ENCODE data around the gene MRPL51. TPM values are rescaled to one million over a fixed set of nuclear protein-coding genes. Genes with fewer than 3 reads are reported as not detected.
A peak's percentile ranks its signal among the peaks of the same experiment; 100 is the strongest.

MRPL51 gene
- total and polyA plus RNA-seq, 2 experiments from 2014 or later, result 68.3 to 301 TPM

DNA sequence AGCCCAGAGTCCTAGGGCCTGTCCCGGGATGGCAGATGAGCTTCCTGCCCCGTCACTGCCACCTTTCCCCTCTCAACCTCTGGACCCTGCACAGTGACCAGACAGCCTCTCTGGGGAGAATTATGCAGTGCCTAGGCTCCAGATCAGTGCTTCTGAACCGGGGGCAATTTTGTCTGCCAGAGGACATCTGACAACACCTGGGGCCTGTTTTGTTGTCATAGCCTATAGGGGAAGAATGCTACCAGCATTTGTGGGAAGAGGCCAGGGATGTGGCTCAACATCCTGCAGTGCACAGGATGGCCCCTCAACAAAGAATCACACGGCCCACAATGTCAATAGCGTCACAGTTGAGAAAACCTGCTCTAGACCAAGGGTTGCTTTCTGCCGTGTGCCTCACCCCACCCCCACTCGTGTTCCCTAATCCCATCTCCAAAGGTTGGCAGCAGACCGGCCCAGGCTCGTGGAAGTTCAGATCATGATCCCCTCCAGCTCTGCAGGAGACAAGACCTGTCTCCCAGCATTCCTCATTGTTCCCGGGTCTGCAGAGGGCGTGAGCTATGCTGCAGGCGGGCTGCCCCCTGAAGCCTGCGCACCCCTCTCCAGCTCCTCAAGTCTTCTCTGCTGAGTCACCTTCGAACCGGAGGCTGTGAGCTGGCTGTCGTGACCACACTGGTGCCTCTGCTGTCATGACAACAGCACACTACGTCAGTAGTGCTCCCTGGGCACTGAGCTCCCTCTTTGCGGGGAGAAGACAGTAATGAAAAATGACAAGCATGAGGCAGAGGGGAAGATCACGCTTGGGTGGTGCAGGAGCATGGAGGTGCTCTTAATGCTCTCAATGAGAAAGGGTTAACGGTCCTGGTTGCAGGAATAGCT is 39.2 kb upstream of the MRPL51 start:
- peaks cover 19% of the 10 kb centered on the region for H3K4me1 ChIP-seq (ENCODE audit: insufficient read depth)
- DNase-seq, result peak; percentile 100
- peaks cover 27% of the 10 kb centered on the region for H3K36me3 ChIP-seq (ENCODE audit: low read depth)
- H2AFZ ChIP-seq, result peak overlapping the region; percentile 4; the same call in 1 of the 2 replicates
- peaks cover 37% of the 10 kb centered on the region for H3K79me2 ChIP-seq (ENCODE audit: insufficient read depth)
- in situ Hi-C loops (cut with MboI), result no loop called here
- 15 to 20% methylated on average over 20 of the region's 20 CpGs for WGBS, 2 experiments (ENCODE audit: low coverage in 1 of 2, low lambda C conversion rate in 2 of 2, missing lambda C conversion rate in 2 of 2)
- H3K27ac ChIP-seq, result peak overlapping the region; percentile 96
- peak overlapping the region; percentile 96 for H3K4me3 ChIP-seq
- H4K20me1 ChIP-seq (ENCODE audit: insufficient read depth), result peaks cover 13% of the 10 kb centered on the region
- H3K4me2 ChIP-seq (ENCODE audit: unreplicated experiment), result peak overlapping the region; percentile 98
- TF ChIP-seq EZH2 (IDR thresholded peaks at IDR 0.05; ENCODE audit: insufficient read depth, poor library complexity, severe bottlenecking), result no peak
- TF ChIP-seq EZH2phosphoT487 (IDR thresholded peaks at IDR 0.05; ENCODE audit: insufficient read depth, low read depth), result no peak
- H3F3A ChIP-seq (ENCODE audit: insufficient read depth), result peaks cover 43% of the 10 kb centered on the region
- no peaks in the 10 kb centered on the region for H3K9me2 ChIP-seq (ENCODE audit: insufficient read depth)
- no peaks in the 10 kb centered on the region for H3K27me3 ChIP-seq (replicated peaks; ENCODE audit: insufficient read depth)
- no peaks in the 10 kb centered on the region for H3K9me3 ChIP-seq (ENCODE audit: low read depth)
- peak overlapping the region; percentile 96 for H3K9ac ChIP-seq

- 93% methylated on average over 18 of the region's 18 CpGs for WGBS, 2 experiments (ENCODE audit: low coverage in 1 of 2, low lambda C conversion rate in 2 of 2, missing lambda C conversion rate in 2 of 2)
- H3K9me3 ChIP-seq (ENCODE audit: low read depth), result no peaks in the 10 kb centered on the region
- in situ Hi-C loops (cut with MboI), result no loop called here
- peaks cover 21% of the 10 kb centered on the region for H3K79me2 ChIP-seq (ENCODE audit: insufficient read depth)
- no peak overlapping the region for H3K9ac ChIP-seq
- H3K27ac ChIP-seq, result peak overlapping the region; percentile 96
- no peak for DNase-seq
- no peaks in the 10 kb centered on the region for H3K9me2 ChIP-seq (ENCODE audit: insufficient read depth)
- H3F3A ChIP-seq (ENCODE audit: insufficient read depth), result peaks cover 27% of the 10 kb centered on the region
- H2AFZ ChIP-seq, result no peak overlapping the region
- peaks cover 11% of the 10 kb centered on the region for H3K36me3 ChIP-seq (ENCODE audit: low read depth)
- H3K4me3 ChIP-seq, result no peak overlapping the region
- peaks cover 11% of the 10 kb centered on the region for H3K4me1 ChIP-seq (ENCODE audit: insufficient read depth)
- TF ChIP-seq EZH2phosphoT487 (IDR thresholded peaks at IDR 0.05; ENCODE audit: insufficient read depth, low read depth) (no peak), EZH2 (IDR thresholded peaks at IDR 0.05; ENCODE audit: insufficient read depth, poor library complexity, severe bottlenecking) (no peak)
- no peaks in the 10 kb centered on the region for H3K27me3 ChIP-seq (replicated peaks; ENCODE audit: insufficient read depth)
- H4K20me1 ChIP-seq (ENCODE audit: insufficient read depth), result peaks cover 2% of the 10 kb centered on the region; the same call in 1 of the 2 replicates
- no peak overlapping the region for H3K4me2 ChIP-seq (ENCODE audit: unreplicated experiment)
Observed at GRCh38 chr12:6530576-6531260, 37.7 kb upstream of the MRPL51 start.

DNA sequence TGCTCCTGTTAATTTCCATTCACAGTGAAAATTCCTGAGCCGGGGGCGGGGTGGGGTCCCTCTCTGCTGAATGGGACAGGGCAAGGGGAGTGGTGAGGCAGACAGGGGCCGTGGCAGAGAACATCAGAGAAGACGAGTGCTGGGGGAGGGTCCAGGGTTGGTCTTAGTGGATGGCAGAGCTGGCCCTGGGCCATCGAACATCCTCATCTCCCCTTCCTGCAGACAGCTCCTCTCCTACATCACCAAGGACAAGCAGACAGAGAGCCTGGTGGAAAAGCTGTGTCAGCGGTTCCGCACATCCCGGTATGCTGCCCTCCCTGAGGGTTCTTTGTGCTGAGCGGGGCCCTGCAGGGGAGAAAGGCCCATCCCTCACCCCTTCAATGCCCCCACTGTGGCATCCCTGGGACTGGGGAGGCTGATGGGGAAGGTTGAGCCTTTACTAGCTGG is 36.3 kb upstream of the MRPL51 start:
- in situ Hi-C loops (cut with MboI), result no loop called here
- H3K4me2 ChIP-seq (ENCODE audit: unreplicated experiment), result no peak overlapping the region
- peaks cover 21% of the 10 kb centered on the region; the same call in 1 of the 2 replicates for H3F3A ChIP-seq (ENCODE audit: insufficient read depth)
- no peak overlapping the region for H2AFZ ChIP-seq
- H3K36me3 ChIP-seq (ENCODE audit: low read depth), result peaks cover 7% of the 10 kb centered on the region; the same call in 1 of the 2 replicates
- H3K79me2 ChIP-seq (ENCODE audit: insufficient read depth), result peaks cover 7% of the 10 kb centered on the region
- no peak overlapping the region for H3K4me3 ChIP-seq
- no peaks in the 10 kb centered on the region for H3K9me2 ChIP-seq (ENCODE audit: insufficient read depth)
- peaks cover 11% of the 10 kb centered on the region for H3K4me1 ChIP-seq (ENCODE audit: insufficient read depth)
- H3K27me3 ChIP-seq (replicated peaks; ENCODE audit: insufficient read depth), result no peaks in the 10 kb centered on the region
- no peak for DNase-seq
- no peaks in the 10 kb centered on the region for H3K9me3 ChIP-seq (ENCODE audit: low read depth)
- no peak overlapping the region for H3K27ac ChIP-seq
- no peak overlapping the region for H3K9ac ChIP-seq
- TF ChIP-seq EZH2phosphoT487 (IDR thresholded peaks at IDR 0.05; ENCODE audit: insufficient read depth, low read depth) (no peak), EZH2 (IDR thresholded peaks at IDR 0.05; ENCODE audit: insufficient read depth, poor library complexity, severe bottlenecking) (no peak)
- 83 to 87% methylated on average over 8 to 9 of the region's 9 CpGs for WGBS, 2 experiments (ENCODE audit: low coverage in 1 of 2, low lambda C conversion rate in 2 of 2, missing lambda C conversion rate in 2 of 2)
- no peaks in the 10 kb centered on the region for H4K20me1 ChIP-seq (ENCODE audit: insufficient read depth)

GRCh38 chr12:6528539-6529235 is 35.6 kb upstream of the MRPL51 start:
- no peaks in the 10 kb centered on the region for H4K20me1 ChIP-seq (ENCODE audit: insufficient read depth)
- H3K4me2 ChIP-seq (ENCODE audit: unreplicated experiment), result no peak overlapping the region
- DNase-seq, result no peak
- peaks cover 7% of the 10 kb centered on the region; the same call in 1 of the 2 replicates for H3K79me2 ChIP-seq (ENCODE audit: insufficient read depth)
- in situ Hi-C loops (cut with MboI), result no loop called here
- no peaks in the 10 kb centered on the region for H3K9me2 ChIP-seq (ENCODE audit: insufficient read depth)
- no peaks in the 10 kb centered on the region for H3K27me3 ChIP-seq (replicated peaks; ENCODE audit: insufficient read depth)
- no peak overlapping the region for H3K27ac ChIP-seq
- peaks cover 11% of the 10 kb centered on the region for H3K4me1 ChIP-seq (ENCODE audit: insufficient read depth)
- no peak overlapping the region for H2AFZ ChIP-seq
- H3K9ac ChIP-seq, result no peak overlapping the region
- H3K4me3 ChIP-seq, result no peak overlapping the region
- peaks cover 13% of the 10 kb centered on the region; the same call in 1 of the 2 replicates for H3K36me3 ChIP-seq (ENCODE audit: low read depth)
- peaks cover 21% of the 10 kb centered on the region; the same call in 1 of the 2 replicates for H3F3A ChIP-seq (ENCODE audit: insufficient read depth)
- H3K9me3 ChIP-seq (ENCODE audit: low read depth), result no peaks in the 10 kb centered on the region
- TF ChIP-seq EZH2phosphoT487 (IDR thresholded peaks at IDR 0.05; ENCODE audit: insufficient read depth, low read depth), result no peak
- 88 to 91% methylated on average over 17 of the region's 17 CpGs for WGBS, 2 experiments (ENCODE audit: low coverage in 1 of 2, low lambda C conversion rate in 2 of 2, missing lambda C conversion rate in 2 of 2)
